Measurements from ENCODE around the gene NCSTN. TPM values are rescaled to one million over a fixed set of nuclear protein-coding genes. Genes with fewer than 3 reads are reported as not detected.

NCSTN gene
- total and polyA plus RNA-seq, 10 of the 15 experiments (the other 5 are each of a cell fraction or from before 2014, with no cell fraction given), result 33.3 to 88.2 (median 60.4) TPM

GRCh38 chr1:160342953-160343869 is at the start of gene NCSTN, which contains the start of gene COPA (continued):
- TF ChIP-seq REST (IDR thresholded peaks at IDR 0.05; ENCODE audit: low read depth, low read length), result peak; percentile 31; the same call in 1 of the 2 replicates
- no peak for TF ChIP-seq CBX3 (IDR thresholded peaks at IDR 0.05; ENCODE audit: borderline replicate concordance, low read depth)
- TF ChIP-seq NFYA (IDR thresholded peaks at IDR 0.05; ENCODE audit: borderline replicate concordance, low read depth, low read length), result no peak
- TF ChIP-seq EED (IDR thresholded peaks at IDR 0.05; ENCODE audit: low read depth), result 0 out of 2 replicates have a peak, but pooled peaks have one; percentile 20
- TF ChIP-seq, protein P1, sequence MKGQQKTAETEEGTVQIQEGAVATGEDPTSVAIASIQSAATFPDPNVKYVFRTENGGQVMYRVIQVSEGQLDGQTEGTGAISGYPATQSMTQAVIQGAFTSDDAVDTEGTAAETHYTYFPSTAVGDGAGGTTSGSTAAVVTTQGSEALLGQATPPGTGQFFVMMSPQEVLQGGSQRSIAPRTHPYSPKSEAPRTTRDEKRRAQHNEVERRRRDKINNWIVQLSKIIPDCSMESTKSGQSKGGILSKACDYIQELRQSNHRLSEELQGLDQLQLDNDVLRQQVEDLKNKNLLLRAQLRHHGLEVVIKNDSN (IDR thresholded peaks at IDR 0.05; ENCODE audit: borderline replicate concordance, extremely low read length, insufficient read depth, low read depth, low read length), result no peak
- TF ChIP-seq, protein P2, sequence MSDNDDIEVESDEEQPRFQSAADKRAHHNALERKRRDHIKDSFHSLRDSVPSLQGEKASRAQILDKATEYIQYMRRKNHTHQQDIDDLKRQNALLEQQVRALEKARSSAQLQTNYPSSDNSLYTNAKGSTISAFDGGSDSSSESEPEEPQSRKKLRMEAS (IDR thresholded peaks at IDR 0.05; ENCODE audit: low read depth, low read length), result no peak
- no peak for TF ChIP-seq RELA (IDR thresholded peaks at IDR 0.05; ENCODE audit: borderline replicate concordance, partially characterized antibody)
- peak; percentile 96 for TF ChIP-seq POLR2A (IDR thresholded peaks at IDR 0.05; ENCODE audit: low read depth, low read length)
- no peak for TF ChIP-seq IRF3 (IDR thresholded peaks at IDR 0.05)
- no peak for TF ChIP-seq RAD21 (IDR thresholded peaks at IDR 0.05; ENCODE audit: insufficient read depth, low read depth, low read length)
- TF ChIP-seq GABPA (IDR thresholded peaks at IDR 0.05; ENCODE audit: low read depth), result peak; percentile 95
- peak; percentile 78; the same call in 1 of the 2 replicates for TF ChIP-seq CBFB (IDR thresholded peaks at IDR 0.05; ENCODE audit: low read depth)
- no peak for TF ChIP-seq TCF7 (IDR thresholded peaks at IDR 0.05; ENCODE audit: borderline replicate concordance)
- no peak for TF ChIP-seq TCF3 (IDR thresholded peaks at IDR 0.05; ENCODE audit: borderline replicate concordance, insufficient read depth, low read depth, low read length)
- TF ChIP-seq IKZF2 (IDR thresholded peaks at IDR 0.05), result peak; percentile 43 to 60; a peak in 3 of 4 replicates
- TF ChIP-seq STAT3 (IDR thresholded peaks at IDR 0.05; ENCODE audit: low read depth, low read length), result no peak
- TF ChIP-seq CREM (IDR thresholded peaks at IDR 0.05; ENCODE audit: low read depth), result peak; percentile 92
- TF ChIP-seq CHD1 (IDR thresholded peaks at IDR 0.05; ENCODE audit: low read depth, low read length), result no peak
- TF ChIP-seq JUND (IDR thresholded peaks at IDR 0.05; ENCODE audit: low read depth, low read length), result no peak
- TF ChIP-seq, protein P3, sequence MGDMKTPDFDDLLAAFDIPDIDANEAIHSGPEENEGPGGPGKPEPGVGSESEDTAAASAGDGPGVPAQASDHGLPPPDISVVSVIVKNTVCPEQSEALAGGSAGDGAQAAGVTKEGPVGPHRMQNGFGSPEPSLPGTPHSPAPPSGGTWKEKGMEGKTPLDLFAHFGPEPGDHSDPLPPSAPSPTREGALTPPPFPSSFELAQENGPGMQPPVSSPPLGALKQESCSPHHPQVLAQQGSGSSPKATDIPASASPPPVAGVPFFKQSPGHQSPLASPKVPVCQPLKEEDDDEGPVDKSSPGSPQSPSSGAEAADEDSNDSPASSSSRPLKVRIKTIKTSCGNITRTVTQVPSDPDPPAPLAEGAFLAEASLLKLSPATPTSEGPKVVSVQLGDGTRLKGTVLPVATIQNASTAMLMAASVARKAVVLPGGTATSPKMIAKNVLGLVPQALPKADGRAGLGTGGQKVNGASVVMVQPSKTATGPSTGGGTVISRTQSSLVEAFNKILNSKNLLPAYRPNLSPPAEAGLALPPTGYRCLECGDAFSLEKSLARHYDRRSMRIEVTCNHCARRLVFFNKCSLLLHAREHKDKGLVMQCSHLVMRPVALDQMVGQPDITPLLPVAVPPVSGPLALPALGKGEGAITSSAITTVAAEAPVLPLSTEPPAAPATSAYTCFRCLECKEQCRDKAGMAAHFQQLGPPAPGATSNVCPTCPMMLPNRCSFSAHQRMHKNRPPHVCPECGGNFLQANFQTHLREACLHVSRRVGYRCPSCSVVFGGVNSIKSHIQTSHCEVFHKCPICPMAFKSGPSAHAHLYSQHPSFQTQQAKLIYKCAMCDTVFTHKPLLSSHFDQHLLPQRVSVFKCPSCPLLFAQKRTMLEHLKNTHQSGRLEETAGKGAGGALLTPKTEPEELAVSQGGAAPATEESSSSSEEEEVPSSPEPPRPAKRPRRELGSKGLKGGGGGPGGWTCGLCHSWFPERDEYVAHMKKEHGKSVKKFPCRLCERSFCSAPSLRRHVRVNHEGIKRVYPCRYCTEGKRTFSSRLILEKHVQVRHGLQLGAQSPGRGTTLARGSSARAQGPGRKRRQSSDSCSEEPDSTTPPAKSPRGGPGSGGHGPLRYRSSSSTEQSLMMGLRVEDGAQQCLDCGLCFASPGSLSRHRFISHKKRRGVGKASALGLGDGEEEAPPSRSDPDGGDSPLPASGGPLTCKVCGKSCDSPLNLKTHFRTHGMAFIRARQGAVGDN (IDR thresholded peaks at IDR 0.05), result no peak; the same call in 1 of the 2 replicates

Data from GM12878 (cell line).